Lower leg skin (tissue), 4 donors: ENCODE data around the gene LGI1. TPM values are rescaled to one million over a fixed set of nuclear protein-coding genes. Genes with fewer than 3 reads are reported as not detected.

Experiments used
- DNase-seq, 2 donors: peaks; one replicate each; pipeline ENCODE4 v3.0.0-alpha.2; 2019; ENCODE audit warnings: low spot score in 2 of 2
- H3K4me3 ChIP-seq: fragments of 200-600 bp; sonication (generic); 2 replicates; pipeline ENCODE4 v1.5.1; 2017; ENCODE audit warnings: mild to moderate bottlenecking, low read depth; ENCODE audit not compliant: poor library complexity, severe bottlenecking
- CTCF ChIP-seq, 3 donors: fragments of 450-650 bp; IDR thresholded peaks; one replicate each; pipeline ENCODE4 v1.5.1; 2016; ENCODE audit warnings: antibody characterized with exemption in 3 of 3, mild to moderate bottlenecking in 3 of 3, moderate library complexity in 2 of 3
- POLR2A ChIP-seq, 2 donors: fragments of 450-650 bp; IDR thresholded peaks; one replicate each; pipeline ENCODE4 v1.6.1; 2016 to 2017; ENCODE audit warnings: antibody characterized with exemption in 2 of 2, mild to moderate bottlenecking in 1 of 2, moderate library complexity in 1 of 2
- WGBS, 2 donors: methylation state at CpG; one replicate each; pipeline ENCODE4 v1.1.5; 2018; 5-methylcytosine and 5-hydroxymethylcytosine counted together
- intact Hi-C: fragments of 100-400 bp; cut with DNase I; formaldehyde crosslinking; loops from one replicate; pipeline ENCODE4 v1.15.0; 2023; ENCODE audit warnings: low total_unique reads
- total RNA-seq, 4 donors: library from RNA; depleted of rRNA; stranded (reverse); fragments of >200 nt; gene quantifications; one replicate each; pipeline ENCODE4 v1.1.0, GENCODE V29; 2016

LGI1 gene
- total RNA-seq, 4 donors from 2014 or later: 2.8 TPM; not detected in 3

- WGBS, 2 donors: 59 to 68% methylated on average over 5 of the region's 5 CpGs
- intact Hi-C loops: no loop called here
- TF ChIP-seq CTCF (IDR thresholded peaks at IDR 0.05) (no peak), POLR2A (IDR thresholded peaks at IDR 0.05) (no peak)
Observed at GRCh38 chr10:93835770-93836169, 78.0 kb downstream of the LGI1 start.

GRCh38 chr10:93837822-93838221 lies 80.1 kb downstream of the LGI1 start:
- 63 to 78% methylated on average over 1 of the region's 1 CpG for WGBS, 2 donors
- TF ChIP-seq POLR2A (IDR thresholded peaks at IDR 0.05) (no peak), CTCF (IDR thresholded peaks at IDR 0.05) (no peak)

More at GRCh38 chr10:93835770-93836169, 78.0 kb downstream of the LGI1 start:
- DNase-seq: no peak
- H3K4me3 ChIP-seq: no peak overlapping the region

GRCh38 chr10:93838278-93838677 lies 80.5 kb downstream of the LGI1 start:
- no peak for DNase-seq
- TF ChIP-seq POLR2A (IDR thresholded peaks at IDR 0.05) (no peak), CTCF (IDR thresholded peaks at IDR 0.05) (no peak)
- no peak overlapping the region for H3K4me3 ChIP-seq
- intact Hi-C loops: no loop called here

More at GRCh38 chr10:93837822-93838221, 80.1 kb downstream of the LGI1 start:
- intact Hi-C loops: no loop called here
- H3K4me3 ChIP-seq: no peak overlapping the region
- no peak for DNase-seq

GRCh38 chr10:93841961-93842360 lies 84.2 kb downstream of the LGI1 start:
- 30 to 40% methylated on average over 3 of the region's 3 CpGs for WGBS, 2 donors

GRCh38 chr10:93844979-93845626 lies 87.4 kb downstream of the LGI1 start:
- no peak for DNase-seq
- 90 to 95% methylated on average over 20 to 26 of the region's 30 CpGs for WGBS, 2 donors

More at GRCh38 chr10:93841961-93842360, 84.2 kb downstream of the LGI1 start:
- no peak overlapping the region for H3K4me3 ChIP-seq
- intact Hi-C loops: no loop called here
- TF ChIP-seq CTCF (IDR thresholded peaks at IDR 0.05): no peak
- TF ChIP-seq POLR2A (IDR thresholded peaks at IDR 0.05): no peak
- DNase-seq: no peak

More at GRCh38 chr10:93844979-93845626, 87.4 kb downstream of the LGI1 start:
- TF ChIP-seq CTCF (IDR thresholded peaks at IDR 0.05) (no peak), POLR2A (IDR thresholded peaks at IDR 0.05) (no peak)
- intact Hi-C loops: no loop called here
- H3K4me3 ChIP-seq: no peak overlapping the region

Other genes starting within 250 kb of the LGI1 start
- 1 to 10 TPM in 1 of 4 donors, under 1 TPM in 3; 0.34 to 6.1 (median 0.81) TPM for gene FFAR4, start 191.3 kb upstream of the LGI1 start, total RNA-seq
- 10 to 100 TPM in 2 of 4 donors, 1 to 10 TPM in 2; 1.7 to 17.5 (median 11.5) TPM for gene RBP4, start 156.7 kb upstream of the LGI1 start, total RNA-seq
- not detected for gene PDE6C, start 145.4 kb upstream of the LGI1 start, total RNA-seq
- 10 to 100 TPM in 2 of 4 donors, 1 to 10 TPM in 2; 6.8 to 25.0 (median 11.5) TPM for gene FRA10AC1, start 55.3 kb upstream of the LGI1 start, total RNA-seq
- 1 to 10 TPM; 2.6 to 6.2 (median 4.3) TPM for gene SLC35G1, start 136.0 kb downstream of the LGI1 start, total RNA-seq
- 1 to 10 TPM in 2 of 4 donors, under 1 TPM in 2; 0.25 to 2.7 (median 1.1) TPM for gene PLCE1, start 236.0 kb downstream of the LGI1 start, total RNA-seq